Thyroid gland (tissue), 4 donors: ENCODE results near the gene BLM.

ENCODE experiments used
- CTCF ChIP-seq, 6 experiments: fragments of 200-600 bp in 3 of 6; fragments of 450-650 bp in 3 of 6; sonication (generic) in 3 of 6; IDR thresholded peaks; one replicate each; pipeline ENCODE4 v1.5.1; 2016 to 2019; ENCODE audit warnings: antibody characterized with exemption in 6 of 6, mild to moderate bottlenecking in 2 of 6, inconsistent platforms in 1 of 6, moderate library complexity in 1 of 6
- POLR2A ChIP-seq, 2 donors: fragments of 450-650 bp; IDR thresholded peaks; one replicate each; pipeline ENCODE4 v1.6.1; 2017; ENCODE audit warnings: antibody characterized with exemption in 2 of 2, mild to moderate bottlenecking in 2 of 2, moderate library complexity in 1 of 2

GRCh38 chr15:90837094-90837493 is 119.9 kb downstream of the BLM start:
- no peak for TF ChIP-seq CTCF (IDR thresholded peaks at IDR 0.05)
- TF ChIP-seq POLR2A (IDR thresholded peaks at IDR 0.05) = no peak
